Measurements from ENCODE around the gene SPIN1. TPM values are rescaled to one million over a fixed set of nuclear protein-coding genes. Genes with fewer than 3 reads are reported as not detected.

Gene SPIN1
- total RNA-seq, 1 donor from 2014 or later = 70.4 TPM

DNA sequence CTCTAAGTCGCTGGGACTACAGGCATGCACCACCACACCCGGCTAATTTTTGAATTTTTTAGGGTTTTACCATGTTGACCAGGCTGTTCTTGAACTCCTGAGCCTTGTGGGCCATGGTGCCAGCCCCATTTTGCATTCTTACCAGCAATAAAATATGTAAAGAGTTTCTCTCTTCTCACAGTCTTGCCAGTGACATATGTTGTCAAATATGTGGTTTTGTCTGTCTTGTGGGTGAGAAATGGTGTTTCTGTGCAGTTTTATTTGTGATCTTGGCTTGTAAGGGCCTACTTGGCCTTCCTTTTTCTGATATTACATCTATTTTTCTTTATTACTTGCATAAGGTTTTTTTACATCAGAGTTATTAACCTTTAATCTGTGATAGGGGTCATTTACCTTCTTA is 47.1 kb downstream of the SPIN1 start:
- no peak for DNase-seq (ENCODE audit: low read depth in 2 of 2)

DNA sequence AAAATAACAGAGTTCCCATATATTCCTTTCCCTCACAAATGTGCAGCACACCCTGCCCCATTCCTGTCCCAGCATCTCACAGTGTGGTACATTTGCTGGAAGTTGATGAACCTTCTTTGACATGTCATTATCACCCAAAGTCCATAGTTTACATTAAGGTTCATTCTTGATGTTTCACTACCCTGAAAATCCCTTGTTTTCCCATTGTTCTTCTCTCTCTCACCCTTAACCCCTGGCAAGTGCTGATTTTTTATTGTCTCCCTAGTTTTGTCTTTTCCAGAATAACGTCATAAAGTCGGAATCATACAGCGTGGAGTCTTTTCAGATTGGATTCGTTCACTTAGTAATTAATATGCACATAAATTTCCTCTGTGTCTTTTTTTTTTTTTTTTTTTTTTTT is 48.1 kb downstream of the SPIN1 start:
- no peak for DNase-seq (ENCODE audit: low read depth in 2 of 2)

DNA sequence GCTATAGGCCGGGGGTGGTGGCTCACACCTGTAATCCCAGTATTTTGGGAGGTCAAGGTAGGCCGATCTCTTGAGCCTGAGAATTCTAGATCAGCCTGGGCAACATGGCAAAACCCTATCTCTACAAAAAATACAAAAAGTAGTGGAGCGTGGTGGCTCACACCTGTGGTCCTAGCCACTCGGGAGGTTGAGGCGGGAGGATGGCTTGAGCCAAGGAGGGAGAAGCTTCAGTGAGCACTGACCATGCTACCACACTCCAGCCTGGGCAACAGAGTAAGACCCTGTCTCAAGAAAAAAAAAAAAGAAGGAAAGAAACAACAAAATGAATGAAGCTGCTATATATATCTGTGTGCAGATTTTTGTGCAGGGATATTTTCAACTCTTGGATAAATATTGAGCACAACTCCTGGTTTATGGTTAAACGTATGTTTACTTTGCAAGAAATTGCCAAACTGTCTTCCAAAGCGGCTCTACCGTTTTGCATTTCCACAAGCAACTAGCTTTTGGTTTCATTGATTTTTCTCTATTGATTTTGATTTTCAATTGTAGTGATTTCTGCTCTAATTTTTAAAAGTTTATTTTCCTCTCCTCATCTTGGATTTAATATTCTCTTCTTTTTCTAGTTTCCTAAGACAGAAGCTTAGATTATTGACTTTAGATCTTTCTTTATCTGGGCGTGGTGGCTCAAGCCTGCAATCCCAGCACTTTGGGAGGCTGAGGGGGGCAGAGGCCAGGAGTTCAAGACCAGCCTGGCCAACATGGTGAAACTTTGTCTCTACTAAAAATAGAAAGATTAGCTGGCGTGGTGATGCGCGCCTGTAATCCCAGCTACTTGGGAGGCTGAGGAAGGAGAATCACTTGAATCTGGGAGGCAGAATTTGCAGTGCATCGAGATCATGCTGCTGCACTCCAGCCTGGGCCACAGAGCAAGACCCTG is 49.2 kb downstream of the SPIN1 start:
- no peak for DNase-seq (ENCODE audit: low read depth in 2 of 2)

- DNase-seq (ENCODE audit: low read depth in 2 of 2) = no peak
Observed at GRCh38 chr9:88438811-88439210, 50.6 kb downstream of the SPIN1 start.

GRCh38 chr9:88441301-88442007 is 53.2 kb downstream of the SPIN1 start:
- DNase-seq (ENCODE audit: low read depth in 2 of 2) = no peak

GRCh38 chr9:88443480-88444113 is 55.4 kb downstream of the SPIN1 start:
- no peak for DNase-seq (ENCODE audit: low read depth in 2 of 2)

- DNase-seq (ENCODE audit: low read depth in 2 of 2) = no peak
Observed at GRCh38 chr9:88446728-88447127, 58.5 kb downstream of the SPIN1 start.

GRCh38 chr9:88447431-88447830 is 59.2 kb downstream of the SPIN1 start:
- no peak for DNase-seq (ENCODE audit: low read depth in 2 of 2)

- no peak for DNase-seq (ENCODE audit: low read depth in 2 of 2)
Observed at GRCh38 chr9:88451160-88451559, 62.9 kb downstream of the SPIN1 start.

DNA sequence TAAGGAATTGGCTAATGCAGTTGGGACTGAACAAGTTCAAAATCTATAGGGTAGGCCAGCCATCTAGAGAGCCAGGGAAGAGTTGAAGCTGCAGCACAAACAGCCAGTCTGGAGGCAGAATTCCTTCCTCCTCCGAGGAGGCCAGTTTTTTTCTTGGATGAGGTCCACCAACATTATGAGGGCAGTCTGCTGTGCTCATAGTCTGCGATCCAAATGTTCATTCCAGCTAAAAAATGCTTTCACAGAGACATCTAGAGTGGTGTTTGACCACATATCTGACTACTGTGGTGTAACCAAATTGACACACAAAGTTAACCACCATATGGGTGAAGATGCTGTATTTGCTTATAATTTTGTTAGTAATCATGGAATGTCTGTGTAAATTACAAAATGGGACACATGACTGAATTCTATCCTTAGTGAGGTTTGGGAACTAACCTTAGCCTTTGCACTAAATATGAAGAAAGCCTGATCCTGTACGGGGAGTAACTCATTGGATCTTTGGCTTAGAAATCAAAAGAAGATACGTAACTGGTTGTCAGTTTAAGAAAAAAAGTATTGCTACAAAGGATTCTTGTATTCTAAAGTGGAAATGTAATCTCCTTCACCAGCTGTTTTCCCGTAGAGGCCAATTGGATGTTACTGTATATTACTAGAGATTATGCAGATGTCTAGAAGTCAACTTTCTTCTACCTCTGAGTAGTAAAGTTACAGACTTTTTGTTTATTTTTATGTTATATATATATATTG is 70.6 kb downstream of the SPIN1 start:
- DNase-seq (ENCODE audit: low read depth in 2 of 2) = no peak

DNA sequence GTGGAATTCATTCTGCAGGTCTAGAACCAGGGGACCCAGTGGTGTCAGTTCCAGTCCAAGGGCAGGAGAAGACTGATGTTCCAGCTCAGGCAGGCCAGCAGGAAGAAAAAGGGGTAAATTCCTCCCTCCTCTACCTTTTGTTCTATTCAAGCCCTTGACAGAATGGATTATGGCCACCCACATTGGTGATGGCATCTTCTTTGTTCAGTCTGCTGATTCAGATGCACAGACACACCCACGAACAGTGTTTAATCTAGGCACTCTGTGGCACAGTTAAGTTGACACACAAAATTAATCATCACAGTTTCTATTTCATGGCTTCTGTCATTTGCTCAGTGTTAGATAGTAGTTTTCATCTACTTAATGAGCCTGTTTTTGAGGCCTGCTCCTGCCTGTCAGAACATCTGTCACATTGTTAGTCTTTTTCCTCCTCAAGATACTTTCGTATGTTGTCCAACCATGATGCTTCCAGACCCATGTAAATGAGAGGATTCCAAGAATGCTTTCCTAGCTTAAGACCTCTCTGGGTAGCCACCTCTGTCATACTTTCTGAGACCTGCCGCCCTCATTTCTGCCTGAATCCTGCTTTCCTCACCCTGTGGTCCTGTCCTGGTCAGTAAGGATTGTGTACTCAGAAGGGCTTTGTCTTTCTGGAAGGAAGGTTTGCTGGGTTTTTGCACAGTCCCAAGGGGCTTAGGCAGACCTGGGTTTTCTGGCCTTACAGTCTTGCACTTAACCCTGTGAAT is 72.5 kb downstream of the SPIN1 start:
- no peak for DNase-seq (ENCODE audit: low read depth in 2 of 2)

DNA sequence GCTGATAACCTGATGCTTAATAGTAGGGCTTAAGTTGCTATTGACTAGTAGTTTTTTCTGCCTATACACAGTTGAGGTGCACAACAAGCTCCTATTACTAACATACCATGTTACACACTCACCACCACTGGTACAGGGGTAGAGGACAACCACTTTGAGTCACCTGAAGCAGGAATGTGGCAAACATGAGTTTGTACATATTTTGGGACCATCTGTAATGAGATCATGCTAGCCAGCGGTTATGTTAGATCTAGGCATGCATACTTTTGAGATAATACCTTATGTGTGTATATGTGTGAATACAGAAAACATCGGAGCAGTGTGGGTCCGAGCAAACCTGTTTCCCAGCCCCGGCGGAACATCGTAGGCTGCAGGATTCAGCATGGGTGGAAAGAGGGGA is 73.9 kb downstream of the SPIN1 start:
- no peak for DNase-seq (ENCODE audit: low read depth in 2 of 2)

- peak; percentile 30 to 75 for DNase-seq (ENCODE audit: low read depth in 2 of 2)
Observed at GRCh38 chr9:88464851-88465250, 76.6 kb downstream of the SPIN1 start.

DNA sequence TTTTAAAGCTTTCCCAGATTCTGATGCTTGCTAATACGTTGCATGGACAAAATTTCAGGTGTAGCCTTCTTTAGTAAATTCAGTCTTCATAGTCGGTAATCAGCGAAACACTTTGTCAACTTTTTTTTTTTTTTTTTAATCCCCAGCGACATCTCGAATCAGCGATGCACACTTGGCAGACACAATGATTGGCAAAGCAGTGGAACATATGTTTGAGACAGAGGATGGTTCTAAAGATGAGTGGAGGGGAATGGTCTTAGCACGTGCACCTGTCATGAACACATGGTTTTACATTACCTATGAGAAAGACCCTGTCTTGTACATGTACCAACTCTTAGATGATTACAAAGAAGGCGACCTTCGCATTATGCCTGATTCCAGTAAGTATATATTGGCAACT is 80.0 kb downstream of the SPIN1 start:
- no peak for DNase-seq (ENCODE audit: low read depth in 2 of 2)

DNA sequence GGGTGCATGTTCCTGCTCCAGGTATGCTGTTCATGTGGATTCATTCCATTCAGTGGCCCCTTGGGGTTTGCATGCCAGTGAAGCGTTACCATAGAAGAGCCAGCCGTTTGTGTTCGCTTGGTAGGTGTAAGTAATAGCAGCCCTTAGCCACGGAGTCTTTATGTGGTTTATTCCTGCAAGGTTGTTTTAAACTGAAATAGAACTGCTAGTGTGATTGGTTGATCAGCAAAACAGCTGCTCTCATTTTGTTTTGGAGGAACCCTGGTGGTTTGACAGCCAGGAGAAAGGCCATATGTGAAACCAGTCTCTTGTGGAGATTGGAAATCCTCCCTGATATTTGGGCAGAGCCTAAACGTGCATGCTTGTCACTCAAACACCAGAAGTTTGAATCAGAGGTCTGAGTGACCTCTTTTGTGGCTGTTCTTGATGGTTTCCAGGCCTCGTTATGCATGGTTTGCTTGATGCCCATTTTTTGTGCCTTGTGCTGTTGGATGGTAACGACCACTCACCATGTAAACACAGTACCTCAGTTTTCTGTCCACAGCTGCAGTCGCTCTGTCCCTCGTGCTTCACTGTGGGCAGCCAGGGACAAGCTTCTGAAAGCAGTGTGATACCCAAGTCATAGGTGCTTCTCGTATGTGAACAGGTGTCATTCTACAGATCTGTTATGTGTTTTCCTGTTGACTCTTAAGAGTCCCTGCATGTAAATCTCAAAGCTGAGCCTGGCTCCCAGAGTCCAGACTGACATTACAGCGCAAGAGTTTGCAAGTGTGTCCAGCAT is 88.4 kb downstream of the SPIN1 start:
- no peak for DNase-seq (ENCODE audit: low read depth in 2 of 2)

- DNase-seq (ENCODE audit: low read depth in 2 of 2) = no peak
Observed at GRCh38 chr9:88477300-88477751, 89.1 kb downstream of the SPIN1 start.

GRCh38 chr9:88478246-88478645 is 90.0 kb downstream of the SPIN1 start:
- DNase-seq (ENCODE audit: low read depth in 2 of 2) = no peak

DNA sequence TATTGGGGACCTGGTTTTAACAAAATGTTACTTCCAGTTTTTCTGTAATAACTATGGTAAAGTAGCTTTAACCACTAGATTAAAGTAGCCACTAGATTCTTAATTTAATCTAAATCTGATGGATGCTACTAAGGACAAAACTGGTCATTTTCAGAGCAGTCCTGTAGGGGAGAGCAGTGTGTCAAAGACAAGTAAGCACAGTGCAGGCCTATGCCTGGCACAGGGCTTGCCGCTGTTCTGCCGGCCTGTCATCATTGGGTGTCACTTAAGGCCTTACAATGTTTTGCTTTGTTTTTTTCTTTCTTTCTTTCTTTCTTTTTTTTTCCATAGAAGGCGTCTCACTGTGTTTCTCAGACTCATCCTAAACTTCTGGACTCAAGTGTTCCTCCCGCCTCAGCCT is 93.7 kb downstream of the SPIN1 start:
- no peak for DNase-seq (ENCODE audit: low read depth in 2 of 2)

- no peak for DNase-seq (ENCODE audit: low read depth in 2 of 2)
Observed at GRCh38 chr9:88488166-88488565, 99.9 kb downstream of the SPIN1 start.
